BE2C (cell line): Measurements from ENCODE around the gene PARM1.
"Not testable (repeated sequence)": the region's sequence is repeated elsewhere in the genome, so short reads cannot be mapped to it uniquely, and the experiment has no call there.

Experiments
- DNase-seq: peaks from one replicate; pipeline ENCODE4 v3.0.0-alpha.2; 2020
- H3K27me3 ChIP-seq: fragments of 250-450 bp; sonication (Bioruptor Pico); 2 replicates; pipeline ENCODE4 v1.5.1; 2020; ENCODE audit warnings: mild to moderate bottlenecking
- H3K36me3 ChIP-seq: fragments of 250-450 bp; sonication (Bioruptor Pico); 2 replicates; pipeline ENCODE4 v1.5.1; 2020; ENCODE audit warnings: mild to moderate bottlenecking
- H3K4me1 ChIP-seq: fragments of 250-450 bp; sonication (Bioruptor Pico); 2 replicates; pipeline ENCODE4 v1.5.1; 2020
- H3K4me3 ChIP-seq: 2 replicates; pipeline ENCODE4 v1.5.1; 2011; ENCODE audit warnings: low read depth, low read length
- H3K9me3 ChIP-seq: fragments of 250-450 bp; sonication (Bioruptor Pico); 2 replicates; pipeline ENCODE4 v1.5.1; 2020
- CTCF ChIP-seq: IDR thresholded peaks from 2 replicates; pipeline ENCODE4 v1.5.1; 2012; ENCODE audit warnings: mild to moderate bottlenecking, low read depth, low read length

Gene PARM1

GRCh38 chr4:74990276-74990875 lies 57.5 kb downstream of the PARM1 start:
- no peaks in the 10 kb centered on the region for H3K27me3 ChIP-seq
- DNase-seq = no peak
- H3K9me3 ChIP-seq = no peaks in the 10 kb centered on the region
- H3K36me3 ChIP-seq = no peaks in the 10 kb centered on the region
- no peaks in the 10 kb centered on the region for H3K4me1 ChIP-seq
- no peak overlapping the region for H3K4me3 ChIP-seq
- no peak for TF ChIP-seq CTCF

GRCh38 chr4:74994436-74994835 lies 61.5 kb downstream of the PARM1 start:
- not testable (repeated sequence) for H3K9me3 ChIP-seq, H3K4me3 ChIP-seq, H3K27me3 ChIP-seq, DNase-seq, H3K36me3 ChIP-seq, H3K4me1 ChIP-seq

- no peak for TF ChIP-seq CTCF
- DNase-seq = no peak
- H3K4me1 ChIP-seq = no peaks in the 10 kb centered on the region
Observed at GRCh38 chr4:74996996-74997395, 64.1 kb downstream of the PARM1 start.

GRCh38 chr4:74997948-74998729 lies 65.2 kb downstream of the PARM1 start:
- Histone ChIP-seq H3K36me3 (no peaks in the 10 kb centered on the region), H3K4me1 (no peaks in the 10 kb centered on the region), H3K4me3 (no peak overlapping the region), H3K9me3 (no peaks in the 10 kb centered on the region), H3K27me3 (no peaks in the 10 kb centered on the region)
- no peak for TF ChIP-seq CTCF
- DNase-seq = no peak

More at GRCh38 chr4:74996996-74997395, 64.1 kb downstream of the PARM1 start:
- H3K36me3 ChIP-seq = no peaks in the 10 kb centered on the region
- no peaks in the 10 kb centered on the region for H3K9me3 ChIP-seq
- H3K4me3 ChIP-seq = no peak overlapping the region
- no peaks in the 10 kb centered on the region for H3K27me3 ChIP-seq

GRCh38 chr4:74999714-75000309 lies 66.9 kb downstream of the PARM1 start:
- Histone ChIP-seq H3K36me3 (no peaks in the 10 kb centered on the region), H3K4me3 (no peak overlapping the region), H3K4me1 (no peaks in the 10 kb centered on the region; the same call in 1 of the 2 replicates), H3K9me3 (no peaks in the 10 kb centered on the region), H3K27me3 (no peaks in the 10 kb centered on the region)
- TF ChIP-seq CTCF = no peak
- DNase-seq = no peak

- no peak overlapping the region for H3K4me3 ChIP-seq
- no peak for TF ChIP-seq CTCF
- no peaks in the 10 kb centered on the region for H3K36me3 ChIP-seq
- H3K9me3 ChIP-seq = no peaks in the 10 kb centered on the region
- H3K4me1 ChIP-seq = no peaks in the 10 kb centered on the region; the same call in 1 of the 2 replicates
- no peaks in the 10 kb centered on the region for H3K27me3 ChIP-seq
- no peak for DNase-seq
Observed at GRCh38 chr4:75001871-75002270, 69.0 kb downstream of the PARM1 start.
